Measurements from ENCODE around the gene ADAM33. TPM values are rescaled to one million over a fixed set of nuclear protein-coding genes. Genes with fewer than 3 reads are reported as not detected.
A peak's percentile ranks its signal among the peaks of the same experiment; 100 is the strongest.

Gene ADAM33
- total RNA-seq, 1 donor from 2014 or later, result 12.6 TPM

DNA sequence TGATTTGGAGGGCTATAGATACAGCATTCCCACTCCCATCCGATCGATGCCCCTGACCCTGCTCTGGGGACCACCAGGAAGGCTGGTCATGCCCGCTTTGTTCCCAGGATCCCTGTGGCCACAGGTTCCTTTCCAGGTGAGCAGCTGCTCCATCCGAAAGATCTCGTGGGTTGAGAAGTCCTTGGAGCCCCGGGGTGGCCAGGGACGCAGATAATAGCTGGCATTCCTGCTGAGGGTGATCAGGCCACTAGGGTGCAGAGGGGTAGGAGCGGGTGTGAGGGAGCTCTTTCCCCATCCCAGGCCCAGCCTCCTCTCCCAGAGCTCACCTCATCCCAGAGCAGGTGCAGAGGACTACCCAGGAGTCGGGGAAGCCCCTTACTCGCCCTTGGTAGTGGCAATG, 7.4 kb downstream of the ADAM33 start:
- ATAC-seq (ENCODE audit: poor library complexity) (no peak), DNase-seq (no peak)
- intact Hi-C loops (cut with DNase I), result loop anchor here (10.0 kb wide), 2 partner anchors 80 to 400 kb away; no protein-coding TSS in a partner anchor

GRCh38 chr20:3673221-3674070, 8.4 kb downstream of the ADAM33 start:
- intact Hi-C loops (cut with DNase I), result loop anchor here (10.0 kb wide), 2 partner anchors 81 to 401 kb away; no protein-coding TSS in a partner anchor
- DNase-seq, result no peak
- no peak for ATAC-seq (ENCODE audit: poor library complexity)

GRCh38 chr20:3672547-3673171, 9.2 kb downstream of the ADAM33 start:
- no peak for DNase-seq
- ATAC-seq (ENCODE audit: poor library complexity), result no peak
- intact Hi-C loops (cut with DNase I), result loop anchor here (10.0 kb wide), 2 partner anchors 82 to 402 kb away; no protein-coding TSS in a partner anchor

DNA sequence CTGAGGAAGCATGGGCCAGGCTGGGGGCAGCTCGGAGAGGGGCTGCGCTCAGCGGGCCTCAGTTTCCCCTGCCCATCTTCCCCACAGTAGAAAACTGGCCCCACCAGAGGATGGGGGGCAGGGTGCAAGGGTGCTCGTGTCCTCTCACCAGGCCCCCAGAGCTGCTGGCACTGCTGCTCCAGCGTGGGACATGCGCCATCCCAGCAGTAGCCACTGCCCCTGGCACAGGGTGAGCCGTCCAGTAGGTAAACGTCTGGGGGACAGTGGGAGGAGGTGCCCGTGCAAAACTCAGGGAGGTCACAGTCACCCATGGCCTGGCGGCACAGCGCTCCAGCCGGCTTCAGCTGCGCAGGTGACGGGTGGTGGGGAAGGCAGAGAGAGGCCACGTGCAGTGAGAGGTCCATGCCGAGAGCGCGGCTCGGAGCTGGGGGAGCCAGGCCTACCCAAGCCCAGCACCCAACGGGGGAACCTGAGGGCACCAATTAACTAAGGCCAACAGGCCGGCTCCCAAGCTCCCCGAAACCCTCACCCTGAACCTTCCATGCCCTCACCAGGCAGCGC, 9.7 kb downstream of the ADAM33 start:
- intact Hi-C loops (cut with DNase I), result loop anchor here (10.0 kb wide), 2 partner anchors 83 to 403 kb away; no protein-coding TSS in a partner anchor
- ATAC-seq (ENCODE audit: poor library complexity), result no peak
- no peak for DNase-seq

GRCh38 chr20:3670945-3671344, 10.9 kb downstream of the ADAM33 start:
- intact Hi-C loops (cut with DNase I), result loop anchor here (10.0 kb wide), 2 partner anchors 84 to 404 kb away; no protein-coding TSS in a partner anchor

DNA sequence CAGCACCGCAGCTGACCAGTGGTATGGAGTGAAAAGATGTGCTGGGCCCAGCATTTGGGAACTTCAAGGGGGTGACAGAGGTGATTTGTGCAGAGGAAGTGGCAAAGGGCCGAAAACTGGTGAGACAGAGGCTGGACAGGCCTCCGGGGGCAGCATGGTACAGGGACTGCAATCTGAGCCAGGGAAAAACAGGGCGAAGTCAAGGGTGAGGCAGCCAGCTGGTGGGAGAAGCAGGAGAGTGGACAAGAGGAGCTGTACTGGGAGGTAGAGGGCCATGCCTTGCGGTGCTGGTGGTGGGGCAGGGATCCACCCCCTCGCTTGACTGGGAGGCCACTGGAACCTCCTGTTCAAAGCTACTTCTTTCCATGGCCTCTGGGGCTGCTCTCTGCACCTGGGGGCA, 11.3 kb downstream of the ADAM33 start:
- DNase-seq (no peak), ATAC-seq (ENCODE audit: poor library complexity) (peak; percentile 5)
- intact Hi-C loops (cut with DNase I), result loop anchor here (10.0 kb wide), 2 partner anchors 84 to 404 kb away; no protein-coding TSS in a partner anchor

More at GRCh38 chr20:3670945-3671344, 10.9 kb downstream of the ADAM33 start:
- no peak for DNase-seq
- ATAC-seq (ENCODE audit: poor library complexity), result no peak

DNA sequence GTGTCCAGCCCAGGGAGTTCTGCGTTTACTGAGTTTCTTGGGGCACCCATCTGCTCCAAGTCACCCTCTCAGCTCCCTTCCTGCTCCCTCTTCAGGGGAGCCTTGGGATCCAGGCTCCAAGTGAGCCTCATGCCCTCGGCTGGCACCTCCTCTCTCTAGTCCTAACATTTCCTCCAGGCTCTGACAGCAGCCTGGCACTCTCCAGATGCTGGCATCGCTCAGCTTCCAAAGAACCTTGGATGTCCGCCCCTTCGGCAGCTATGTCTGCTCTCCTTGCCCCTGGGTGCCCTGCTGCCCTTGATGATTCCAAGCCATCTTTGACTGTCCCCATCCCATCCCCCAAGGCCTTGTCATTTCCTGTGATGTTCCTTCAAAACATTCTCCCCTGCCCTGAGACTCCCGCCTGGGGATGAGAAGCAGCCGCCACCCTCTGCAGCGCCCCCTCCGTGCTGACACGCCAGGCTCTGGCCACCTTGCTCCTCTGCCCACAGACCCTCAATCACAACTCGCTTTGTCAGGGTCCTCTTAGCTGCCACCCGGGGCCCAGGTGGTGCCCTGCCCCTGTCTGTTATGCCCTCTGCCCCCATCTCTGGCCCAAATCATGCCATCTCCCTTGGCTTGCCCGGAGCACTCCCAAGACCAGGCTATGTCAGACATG, 12.0 kb downstream of the ADAM33 start:
- no peak for DNase-seq
- intact Hi-C loops (cut with DNase I), result loop anchor here (10.0 kb wide), 2 partner anchors 85 to 405 kb away; no protein-coding TSS in a partner anchor

GRCh38 chr20:3667434-3668037, 14.3 kb downstream of the ADAM33 start:
- intact Hi-C loops (cut with DNase I), result no loop called here

More for the DNA sequence above, 12.0 kb downstream of the ADAM33 start:
- ATAC-seq (ENCODE audit: poor library complexity), result peak; percentile 32

DNA sequence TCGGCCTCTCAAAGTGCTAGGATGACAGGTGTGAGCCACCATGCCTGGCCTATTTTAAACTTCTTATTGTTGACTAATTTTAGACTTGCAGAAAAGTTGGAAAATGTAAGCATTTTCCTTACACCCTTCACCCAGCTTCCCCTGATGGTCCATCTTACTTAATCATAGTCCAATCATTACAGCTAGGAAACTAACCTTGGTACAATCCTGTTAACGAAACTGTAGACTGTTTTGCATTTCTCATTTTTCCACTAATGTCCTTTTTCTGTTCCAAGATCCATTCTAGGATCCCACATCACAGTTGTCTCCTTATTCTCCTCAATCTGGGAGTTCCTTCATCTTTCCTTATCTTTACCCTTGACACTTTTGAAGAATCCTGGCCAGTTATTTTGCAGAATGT, 18.0 kb downstream of the ADAM33 start:
- ATAC-seq (ENCODE audit: poor library complexity) (no peak), DNase-seq (no peak)
- intact Hi-C loops (cut with DNase I), result no loop called here

More at GRCh38 chr20:3667434-3668037, 14.3 kb downstream of the ADAM33 start:
- no peak for ATAC-seq (ENCODE audit: poor library complexity)
- DNase-seq, result no peak

DNA sequence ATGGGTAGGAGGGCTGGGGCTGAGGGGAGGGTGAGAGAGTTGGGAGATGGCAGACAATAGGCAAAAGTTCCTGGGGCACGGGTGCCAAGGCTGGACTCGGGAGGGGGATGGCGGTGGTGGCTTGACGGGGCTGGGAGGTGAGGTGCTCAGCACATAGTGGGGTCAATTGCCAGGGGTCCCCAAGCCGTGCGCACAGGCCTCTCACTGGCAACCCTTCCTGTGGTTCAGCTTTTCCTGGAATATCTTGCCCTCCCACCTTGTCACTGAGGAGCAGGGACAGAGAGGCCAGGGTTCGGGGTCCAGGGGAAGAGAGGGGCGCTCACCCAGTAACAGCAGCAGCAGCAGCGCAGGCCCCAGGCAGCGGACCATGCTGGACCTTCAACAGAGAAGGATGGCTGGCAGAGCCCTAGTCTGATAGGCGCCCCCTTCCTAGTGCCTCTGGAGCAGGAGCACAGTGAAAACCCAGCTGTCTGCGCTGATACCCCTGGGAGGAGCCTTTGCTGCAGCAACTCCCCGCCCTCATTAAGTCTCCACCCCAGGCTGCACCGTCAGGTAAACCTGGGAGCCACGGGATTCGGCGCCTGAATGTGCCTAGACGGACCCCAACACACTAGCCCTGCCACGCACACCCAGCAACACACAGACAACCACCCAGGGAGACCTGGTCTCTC, 18.6 kb downstream of the ADAM33 start, which contains the start of gene GFRA4:
Gene GFRA4 (minus strand): TSS at position 369 of the 671 bp plus-strand sequence. CDS start 0 bp downstream, at position 369.
- ATAC-seq (ENCODE audit: poor library complexity) (no peak), DNase-seq (no peak)
- intact Hi-C loops (cut with DNase I), result no loop called here

DNA sequence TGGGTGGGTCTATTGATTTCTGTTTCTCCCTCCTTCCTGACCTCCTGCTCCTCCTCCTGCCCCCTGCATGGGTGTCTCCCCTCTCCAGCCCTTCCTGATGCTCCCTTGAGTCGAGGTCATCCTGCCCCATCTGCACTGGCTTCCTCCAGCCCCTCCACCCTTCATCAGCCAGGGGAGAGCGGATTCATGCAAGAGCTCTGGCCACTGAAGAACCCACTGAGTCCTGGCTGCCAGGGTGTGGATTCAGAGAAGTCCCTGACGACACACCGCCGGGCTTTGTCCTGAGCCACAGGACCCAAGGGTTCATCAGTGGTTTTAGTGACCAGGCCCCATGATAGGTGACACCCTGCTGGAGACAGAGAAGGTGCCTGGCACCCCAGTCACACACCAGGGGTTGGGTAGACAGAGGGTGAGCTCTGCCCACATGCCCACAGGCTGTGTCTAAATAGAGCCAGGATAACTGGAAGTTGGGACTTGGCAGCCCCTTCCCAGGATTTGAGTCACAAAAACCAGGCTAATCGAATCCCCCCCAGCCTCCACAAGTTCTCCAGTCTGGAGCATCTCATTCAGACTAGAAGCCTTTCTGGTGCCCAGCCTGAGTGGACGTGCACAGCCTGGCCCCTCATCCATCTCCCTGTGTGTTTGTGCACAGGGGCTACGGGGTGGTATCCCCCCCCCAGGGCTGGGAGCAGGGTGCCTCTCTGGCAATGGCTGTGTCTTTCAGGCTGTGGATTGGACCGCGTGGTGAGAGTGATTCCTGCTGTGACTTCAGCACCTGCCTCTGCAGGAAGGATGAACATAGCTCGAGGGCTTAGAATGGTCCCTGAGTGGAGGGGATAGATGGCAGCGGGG, 19.8 kb downstream of the ADAM33 start:
- ATAC-seq (ENCODE audit: poor library complexity), result no peak
- DNase-seq, result no peak

GRCh38 chr20:3661060-3661813, 20.6 kb downstream of the ADAM33 start:
- DNase-seq, result no peak
- ATAC-seq (ENCODE audit: poor library complexity), result no peak
- intact Hi-C loops (cut with DNase I), result no loop called here

More for the DNA sequence above, 19.8 kb downstream of the ADAM33 start:
- intact Hi-C loops (cut with DNase I), result no loop called here

DNA sequence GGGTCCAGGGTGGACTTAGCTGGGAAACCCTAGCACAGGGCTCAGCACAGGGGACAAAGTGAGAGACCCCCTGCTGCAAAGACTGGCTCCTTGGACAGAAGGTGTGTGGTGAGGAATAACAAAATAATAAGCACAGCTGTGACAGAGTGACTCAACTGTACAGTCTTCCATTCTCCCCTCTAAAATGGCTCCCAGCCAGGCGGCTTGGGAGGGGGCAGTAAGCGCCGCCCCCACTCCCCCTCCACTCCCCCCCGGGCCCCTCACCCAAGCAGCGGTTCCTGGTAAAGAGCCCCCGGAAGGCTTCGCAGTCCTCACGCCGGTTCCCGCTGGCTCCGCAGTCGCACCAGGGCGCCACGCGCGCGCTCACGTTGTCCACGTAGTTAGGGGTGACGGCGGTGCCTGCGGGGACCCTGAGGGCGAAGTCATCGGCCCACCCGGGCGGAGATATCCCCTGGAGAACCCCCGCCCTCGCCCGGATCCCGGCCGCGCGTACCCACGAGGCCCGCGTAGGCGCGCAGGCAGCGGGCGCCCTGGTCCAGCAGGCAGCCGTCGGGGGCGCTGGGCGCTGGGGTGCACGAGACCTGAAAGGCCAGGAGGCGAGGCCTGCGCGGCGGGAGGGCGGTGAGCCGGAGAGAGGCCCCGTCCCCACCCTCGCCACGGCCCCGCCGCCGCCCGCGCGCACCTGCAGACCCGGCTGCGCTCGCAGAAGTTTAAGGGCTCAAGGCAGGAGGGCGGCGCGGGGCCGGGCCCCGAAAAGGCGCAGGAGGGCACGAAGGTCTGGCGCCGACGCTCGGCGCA, 21.3 kb downstream of the ADAM33 start:
- ATAC-seq (ENCODE audit: poor library complexity), result no peak
- intact Hi-C loops (cut with DNase I), result no loop called here
- no peak for DNase-seq

- intact Hi-C loops (cut with DNase I), result no loop called here
- ATAC-seq (ENCODE audit: poor library complexity), result no peak
- DNase-seq, result no peak
These were observed 22.1 kb downstream of the ADAM33 start for GRCh38 chr20:3659492-3660261.
